ENCODE results near the gene PIGC.

PIGC gene

DNA sequence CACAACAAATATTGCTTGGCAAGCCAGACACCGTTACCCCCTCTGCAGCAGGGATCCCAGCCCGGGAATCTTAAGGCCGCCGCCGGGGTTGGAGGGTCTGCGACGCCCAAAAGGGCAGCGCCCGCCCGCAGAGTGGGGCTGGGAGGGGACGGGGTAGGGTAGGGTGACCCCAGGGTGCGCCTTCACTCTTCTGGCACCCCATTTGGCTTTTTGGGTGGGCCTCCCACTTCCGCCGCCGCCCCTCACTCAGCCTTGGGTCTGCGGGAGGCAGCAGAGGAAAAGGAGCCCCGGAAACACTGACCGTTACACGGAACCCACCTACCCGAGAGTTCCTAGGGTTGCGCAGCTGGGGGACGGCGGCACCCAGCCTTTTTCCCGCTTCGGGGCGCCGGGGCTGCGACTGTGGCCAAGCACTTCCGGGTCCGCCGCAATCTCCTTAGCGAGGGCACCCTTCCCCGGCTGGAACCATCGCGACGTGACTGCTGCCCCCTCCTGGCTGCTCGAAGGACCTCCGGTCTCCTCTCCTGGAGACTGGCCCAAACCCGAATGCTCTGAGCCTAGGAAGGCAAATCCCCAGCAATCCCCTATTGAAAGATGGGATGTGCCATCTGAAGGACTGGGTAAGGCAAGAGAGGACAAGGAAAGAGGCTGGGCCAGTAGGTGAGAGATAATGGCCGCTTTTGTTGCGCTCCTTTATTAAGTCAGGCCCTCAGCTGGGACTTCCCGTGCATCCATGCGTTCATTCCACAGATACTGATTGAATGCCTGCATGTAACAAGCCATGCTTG lies at the start of gene PIGC:
Gene PIGC (minus strand): TSS at position 404 of the 788 bp plus-strand sequence. CDS start 1,447 bp downstream, outside the sequence.
- DNase-seq, result peak; percentile 76 to 88 (median 85)

DNA sequence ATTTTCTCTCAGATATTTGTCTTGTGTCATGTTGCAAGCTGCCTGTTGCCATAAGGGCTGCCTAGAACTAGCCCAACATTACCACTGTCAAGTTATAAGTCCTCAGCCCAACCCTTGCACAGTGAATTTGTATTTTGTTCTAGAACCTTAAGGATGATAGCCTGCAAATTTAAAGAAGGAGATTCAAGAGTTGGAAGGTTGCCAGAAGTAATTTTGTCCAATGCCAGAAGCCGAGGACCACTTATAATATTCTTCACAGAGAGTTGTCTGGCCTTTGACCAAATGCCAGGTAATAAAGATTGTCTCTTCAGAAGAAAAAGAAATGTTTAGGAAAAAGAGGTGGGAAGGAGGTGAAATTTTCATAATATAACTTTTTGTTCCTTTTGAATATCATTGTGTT lies 48.6 kb upstream of the PIGC start:
- no peak for DNase-seq

DNA sequence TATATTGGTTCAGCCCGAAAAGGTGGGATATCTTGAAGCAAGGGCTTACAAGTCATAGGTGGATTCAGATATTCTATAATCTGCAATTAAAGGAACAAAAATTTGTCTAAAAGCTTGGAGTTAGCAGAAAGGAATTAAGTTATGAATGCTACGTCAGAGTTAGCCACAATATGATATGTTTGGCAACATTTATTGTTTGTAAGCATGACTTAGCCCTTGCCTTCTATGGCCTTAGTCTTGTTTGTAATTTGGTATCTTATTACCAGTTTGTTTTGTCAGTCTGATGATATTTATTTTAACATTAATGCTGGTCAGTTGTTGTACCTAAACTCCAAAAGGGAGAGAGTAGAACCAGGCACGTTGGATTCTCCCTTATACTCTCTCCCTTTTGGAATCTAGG lies 46.0 kb upstream of the PIGC start:
- no peak for DNase-seq

DNA sequence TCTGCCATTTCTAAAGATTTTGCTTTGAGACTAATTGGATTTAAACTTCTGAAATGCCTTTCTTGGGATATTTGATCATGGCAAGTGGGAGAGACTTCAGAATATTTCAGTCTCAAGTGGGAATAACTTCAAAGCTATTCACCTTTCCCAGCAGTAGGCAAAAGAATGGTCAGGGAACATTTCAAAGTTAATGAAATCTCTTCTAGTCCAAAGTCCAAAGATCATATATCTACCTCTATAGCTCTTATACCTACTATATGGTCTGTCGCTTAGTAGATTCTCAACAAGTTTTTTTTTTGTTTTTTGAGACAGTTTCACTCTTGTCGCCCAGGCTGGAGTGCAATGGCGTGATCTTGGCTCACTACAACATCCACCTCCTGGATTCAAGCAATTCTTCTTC lies 44.5 kb upstream of the PIGC start:
- DNase-seq, result no peak

DNA sequence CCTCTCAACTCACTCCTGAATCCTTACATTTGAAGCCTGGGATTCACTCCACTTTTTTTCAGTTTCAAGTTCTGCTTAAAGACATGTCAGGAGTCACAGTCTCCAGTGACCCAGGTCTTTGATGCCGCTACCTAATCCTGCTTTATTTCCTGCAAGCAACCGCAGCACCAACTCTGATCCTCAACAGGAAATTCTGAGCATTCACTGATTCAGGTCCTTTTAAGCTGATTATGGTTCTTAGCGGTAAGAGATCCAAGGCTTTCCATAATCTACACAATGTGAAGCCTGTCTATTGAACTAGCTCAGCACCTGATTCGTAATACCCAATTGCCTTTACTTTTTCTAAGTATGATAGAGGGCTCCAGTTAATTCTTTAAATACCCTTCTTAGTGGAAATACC lies 43.7 kb upstream of the PIGC start:
- DNase-seq, result no peak

DNA sequence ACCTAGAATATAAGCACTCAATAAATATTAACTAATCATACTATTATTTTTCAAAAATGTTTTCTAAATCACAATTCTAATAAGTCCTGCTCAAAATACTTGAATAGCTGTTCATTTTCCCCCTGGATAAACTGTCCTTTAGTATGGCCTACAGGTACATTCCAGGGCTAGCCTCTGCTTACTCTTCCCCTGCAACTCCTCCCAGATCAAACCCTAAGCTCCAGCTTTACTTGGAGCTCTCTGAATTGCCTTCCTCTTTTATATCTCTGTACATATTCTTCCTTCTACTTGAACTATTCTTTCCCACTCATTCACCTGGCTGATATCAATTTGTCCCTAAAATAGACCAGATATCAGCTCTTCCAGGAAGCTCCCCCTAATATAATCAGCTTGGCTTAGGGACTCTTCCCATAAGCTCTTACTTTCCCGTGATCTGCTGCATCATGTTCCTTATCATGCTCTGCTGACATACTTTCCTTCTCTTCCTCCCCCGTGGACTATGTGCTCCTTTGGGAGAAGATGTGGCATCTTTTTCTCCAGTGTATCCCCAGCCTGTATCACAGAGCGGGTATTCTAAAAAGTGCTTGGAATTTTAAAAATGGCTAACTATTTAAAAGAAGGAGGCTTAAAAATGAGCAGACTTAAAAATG lies 43.1 kb upstream of the PIGC start:
- no peak for DNase-seq

DNA sequence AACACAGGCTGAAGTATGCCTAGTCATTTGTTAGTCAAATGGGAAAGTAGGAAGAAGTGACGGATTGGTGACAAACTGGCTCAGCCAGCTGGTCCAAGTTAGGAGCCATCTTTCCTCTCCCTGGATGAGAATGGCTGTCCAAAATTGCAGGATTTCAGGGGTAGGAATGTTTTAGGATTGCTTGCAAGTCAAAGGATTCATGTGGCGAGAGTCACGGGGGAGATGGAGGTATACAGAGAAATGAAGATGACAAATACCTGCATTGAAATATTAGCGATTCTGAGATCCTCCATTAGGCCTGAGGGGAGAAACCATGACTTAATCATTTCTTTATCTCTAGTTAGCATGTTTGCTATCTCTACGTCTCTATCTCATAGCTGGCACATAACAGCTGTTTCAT lies 41.8 kb upstream of the PIGC start:
- DNase-seq, result no peak

DNA sequence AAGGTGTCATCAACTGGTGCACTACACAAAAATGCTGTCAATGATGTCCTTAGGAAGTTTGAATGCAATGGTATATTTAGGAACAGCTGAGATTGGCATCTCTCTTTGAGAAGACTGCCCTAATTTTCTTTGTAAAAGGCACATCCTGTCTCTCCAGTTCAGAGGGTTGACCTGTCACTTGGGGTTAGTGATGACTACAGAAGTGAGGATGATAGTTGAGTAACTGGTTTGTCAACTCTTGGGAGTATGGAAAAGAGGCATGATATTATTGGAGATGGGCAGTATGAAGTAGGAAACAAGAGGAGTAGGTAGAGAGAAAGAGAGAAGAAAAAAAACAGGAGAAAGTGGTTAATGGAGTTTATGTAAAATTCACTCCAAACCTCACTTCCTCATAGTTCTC lies 40.4 kb upstream of the PIGC start:
- DNase-seq, result no peak

DNA sequence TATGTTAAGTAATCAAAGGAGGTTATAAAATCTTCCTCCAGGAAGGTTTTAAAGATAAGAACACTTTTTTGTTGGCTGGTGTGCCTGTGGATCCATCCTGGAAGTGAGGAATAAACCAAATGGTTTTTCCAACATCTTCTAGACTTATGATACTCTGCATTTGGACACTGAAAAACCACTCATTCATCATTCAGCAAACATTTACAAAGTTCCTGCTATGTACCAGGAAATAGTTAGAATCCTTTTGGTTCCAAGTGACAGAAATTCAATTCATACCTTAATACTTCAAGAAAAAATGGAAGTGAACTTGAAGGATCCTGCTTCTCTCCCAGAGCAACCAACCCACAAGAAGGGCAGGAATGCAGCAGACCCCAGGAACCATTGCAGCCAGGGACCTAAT lies 39.6 kb upstream of the PIGC start:
- no peak for DNase-seq

DNA sequence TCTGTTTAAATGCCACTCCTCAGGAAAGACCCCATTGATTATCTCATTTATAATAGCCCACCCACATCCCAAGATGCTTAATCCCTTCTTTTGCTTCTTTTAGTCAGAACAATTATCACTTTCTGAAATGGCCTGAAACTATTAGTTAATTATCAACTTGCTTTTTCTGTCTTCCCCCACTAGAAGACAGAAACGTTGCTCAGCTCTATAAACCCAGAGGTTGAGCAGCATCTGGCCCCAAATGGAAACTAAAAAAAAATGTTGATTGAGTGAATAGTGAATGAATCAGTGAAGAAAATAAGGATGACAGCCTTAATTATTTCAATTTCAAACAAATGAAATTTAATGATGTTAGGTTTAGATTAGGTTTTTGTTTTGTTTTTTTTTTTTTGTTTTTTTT lies 38.2 kb upstream of the PIGC start:
- no peak for DNase-seq

DNA sequence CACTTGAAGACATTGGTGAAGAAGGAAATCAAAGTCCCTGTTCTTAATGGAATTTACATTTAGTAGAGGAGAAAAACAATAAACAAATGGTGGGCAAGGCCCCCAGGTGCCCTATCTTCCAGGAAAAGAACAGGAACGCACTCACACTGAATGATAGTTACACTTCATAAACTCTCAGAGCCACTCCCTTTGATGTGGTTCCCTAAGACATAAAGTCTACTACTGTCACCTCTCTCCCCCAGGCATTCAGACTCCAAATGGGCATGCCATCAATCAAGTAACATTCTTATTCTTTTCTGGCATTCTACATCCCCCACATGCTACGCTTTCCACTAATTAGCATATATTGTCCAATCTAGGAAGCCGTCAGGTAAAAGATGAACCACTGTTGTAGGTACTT lies 36.6 kb upstream of the PIGC start:
- no peak for DNase-seq

DNA sequence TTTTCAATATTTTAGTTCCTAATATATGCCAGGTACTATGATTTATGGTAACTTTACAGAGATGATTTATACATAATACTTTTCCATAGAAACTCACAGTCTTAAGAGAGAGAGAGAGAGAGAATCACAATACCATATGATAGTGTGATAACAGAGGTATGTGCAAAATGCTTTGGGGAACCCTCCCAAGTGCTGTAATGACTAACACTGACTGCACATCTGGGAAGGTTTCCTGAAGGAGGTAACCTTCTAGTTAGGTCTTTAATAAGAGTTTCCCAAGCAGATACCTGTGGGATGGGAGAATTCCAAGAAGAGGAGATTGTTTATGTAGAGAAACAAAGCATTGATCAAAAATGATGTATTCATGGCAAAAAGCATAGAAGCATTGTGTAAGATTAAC lies 34.6 kb upstream of the PIGC start:
- DNase-seq, result no peak

DNA sequence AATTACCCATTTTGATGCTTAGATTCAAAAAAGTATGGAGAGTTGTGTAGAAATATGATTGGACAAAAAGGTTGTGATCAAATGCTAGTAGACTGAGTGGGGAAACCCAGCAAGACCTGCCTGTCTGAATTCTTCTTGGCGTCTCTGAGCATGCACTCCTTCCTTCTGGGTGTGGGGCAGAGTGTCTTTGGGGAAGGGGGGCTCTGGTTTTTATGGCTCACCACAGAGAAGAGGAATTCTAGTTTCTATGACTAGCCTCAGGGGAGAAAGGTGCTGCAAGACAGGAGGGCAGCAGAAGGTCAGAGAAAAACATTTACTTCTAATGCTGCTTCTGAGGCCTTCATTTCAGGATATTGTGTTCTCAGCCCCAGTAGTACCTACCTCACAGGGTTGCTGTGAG lies 33.9 kb upstream of the PIGC start:
- no peak for DNase-seq

DNA sequence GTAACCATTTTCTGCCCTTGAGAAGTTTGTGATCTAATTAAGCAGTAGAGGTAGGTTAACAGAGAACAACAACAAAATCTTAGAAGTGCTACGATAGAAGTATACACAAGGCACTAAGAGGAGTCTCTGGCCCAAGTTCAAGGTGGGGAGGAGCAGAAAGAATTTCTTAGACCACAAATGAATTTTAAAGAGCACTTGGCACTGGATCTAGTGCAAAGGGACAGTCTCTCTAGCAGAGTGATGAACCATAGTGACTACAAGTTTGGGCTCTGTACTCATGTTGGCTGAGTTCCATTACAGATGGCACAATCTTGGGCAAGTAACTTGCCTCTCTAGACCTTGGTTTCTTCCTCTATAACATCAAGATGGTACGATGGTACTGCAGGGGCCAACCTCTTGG lies 33.3 kb upstream of the PIGC start:
- DNase-seq, result no peak

DNA sequence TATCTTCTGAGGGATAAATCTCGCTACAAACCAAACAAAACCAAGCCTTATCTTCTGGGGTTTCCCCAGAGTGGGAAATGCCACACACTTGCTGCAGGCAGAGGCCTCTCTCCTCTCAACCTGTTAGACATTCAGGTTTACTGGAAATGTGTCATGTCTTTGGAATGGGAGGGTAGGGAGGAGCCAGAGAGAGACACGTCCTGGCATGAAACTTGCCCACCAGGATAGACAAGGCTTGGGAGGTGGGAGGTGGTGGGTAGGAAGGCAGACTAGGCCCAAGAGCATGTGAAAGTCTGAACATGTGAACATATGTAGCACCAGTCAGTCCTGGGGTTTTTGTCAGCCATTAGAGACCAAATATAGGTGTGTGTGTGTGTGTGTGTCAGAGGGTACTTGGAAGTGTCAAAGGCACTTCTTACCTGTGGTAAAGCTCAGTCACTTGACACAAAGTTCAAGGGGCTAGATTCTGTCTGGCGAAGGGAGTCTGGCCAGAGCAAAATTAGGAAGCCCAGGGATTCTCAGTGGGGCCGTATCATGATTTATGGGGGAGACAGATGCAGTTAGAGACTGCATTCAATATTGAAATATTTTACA lies 32.4 kb upstream of the PIGC start:
- DNase-seq, result no peak

DNA sequence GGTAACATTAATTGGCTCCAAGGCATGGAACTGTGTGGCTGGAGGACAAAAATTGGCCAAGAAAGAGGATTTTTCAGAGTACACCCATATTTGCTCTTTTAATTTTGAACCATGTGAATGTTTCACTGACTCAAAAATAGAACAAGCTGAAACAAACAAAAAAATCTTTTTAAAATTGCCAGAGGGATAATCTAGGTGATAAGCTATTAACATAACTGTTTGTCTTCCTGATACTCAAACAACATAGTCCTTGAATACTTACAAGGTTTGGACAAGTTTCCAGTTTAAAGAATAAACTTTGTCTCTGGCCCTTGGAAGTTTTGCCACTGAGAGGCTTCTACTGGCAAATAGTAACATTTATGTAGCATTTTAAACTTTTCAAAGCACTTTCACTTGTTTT lies 30.0 kb upstream of the PIGC start:
- DNase-seq, result no peak

DNA sequence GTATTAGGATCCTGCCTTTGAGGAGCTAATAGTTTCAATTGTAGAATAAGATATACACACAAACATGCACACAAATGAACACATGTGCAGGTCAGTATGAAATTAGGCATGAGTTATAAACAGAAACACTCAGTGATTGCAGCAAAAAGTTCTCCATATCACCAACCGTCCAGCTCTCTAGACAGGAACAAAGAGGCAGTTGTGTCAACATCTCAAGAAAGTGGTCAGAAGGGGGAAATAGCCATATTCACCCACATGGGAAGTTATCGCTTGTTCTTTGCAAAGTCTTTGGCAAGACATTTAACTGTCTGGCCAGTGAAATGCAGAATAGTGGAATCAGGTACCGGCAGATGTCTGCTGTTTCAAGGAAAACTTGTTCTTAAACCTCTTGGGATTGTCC lies 29.4 kb upstream of the PIGC start:
- DNase-seq, result no peak

DNA sequence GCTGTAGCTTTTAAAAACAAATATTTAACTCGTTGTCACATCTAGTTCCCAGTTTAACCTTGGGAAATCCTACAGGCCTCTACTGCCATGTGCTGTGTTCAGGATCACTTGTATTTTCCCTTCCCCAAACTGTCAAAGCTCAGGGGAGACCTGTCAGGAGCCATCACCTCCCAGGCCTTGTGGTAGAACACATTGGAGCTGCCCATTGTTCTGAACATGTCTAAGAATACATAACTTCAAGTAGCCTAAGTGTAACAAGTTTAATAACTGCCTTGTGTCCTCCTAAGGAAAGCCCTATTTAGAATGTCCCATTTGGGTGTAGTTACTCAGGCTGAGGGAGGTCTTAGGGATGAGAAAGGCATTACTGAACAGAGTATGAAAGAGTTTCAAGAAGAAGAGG lies 28.6 kb upstream of the PIGC start:
- DNase-seq, result no peak

DNA sequence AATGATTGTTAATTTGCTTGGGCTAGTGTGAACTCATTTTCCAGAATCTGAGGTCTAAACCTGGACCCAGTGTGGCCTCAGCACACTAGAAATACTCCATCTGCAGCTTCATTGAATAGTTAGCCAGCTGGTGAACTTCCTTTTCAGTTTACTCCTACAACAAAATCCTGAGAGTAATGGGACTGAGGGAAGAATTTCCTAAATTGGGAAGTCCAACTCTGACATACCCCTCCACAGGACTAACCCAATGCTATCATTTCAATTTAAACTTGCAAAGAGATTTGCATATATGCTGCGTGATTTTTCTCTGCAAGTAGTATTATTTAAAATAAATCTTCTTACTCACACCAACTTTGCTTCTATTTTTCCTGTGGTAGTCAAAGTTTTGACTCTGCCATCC lies 27.8 kb upstream of the PIGC start:
- no peak for DNase-seq

DNA sequence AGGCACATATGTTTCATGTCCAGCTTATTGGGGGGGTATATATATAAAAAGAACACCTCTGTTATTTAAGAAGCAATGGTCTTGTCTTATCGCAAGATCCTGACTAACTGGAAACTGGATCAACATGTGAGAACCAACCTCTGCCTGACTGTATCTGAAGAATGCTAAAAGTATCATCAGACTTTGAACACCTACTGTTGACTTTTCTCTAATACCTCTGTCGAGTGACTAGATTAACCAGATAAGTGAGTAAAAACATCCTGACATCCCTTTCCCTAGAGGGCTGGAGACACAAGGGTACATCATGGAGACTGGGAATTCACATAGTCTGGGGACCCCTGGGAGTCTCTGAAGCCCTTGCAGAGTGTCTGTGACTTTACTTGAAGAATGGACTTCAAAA lies 26.3 kb upstream of the PIGC start:
- DNase-seq, result no peak

DNA sequence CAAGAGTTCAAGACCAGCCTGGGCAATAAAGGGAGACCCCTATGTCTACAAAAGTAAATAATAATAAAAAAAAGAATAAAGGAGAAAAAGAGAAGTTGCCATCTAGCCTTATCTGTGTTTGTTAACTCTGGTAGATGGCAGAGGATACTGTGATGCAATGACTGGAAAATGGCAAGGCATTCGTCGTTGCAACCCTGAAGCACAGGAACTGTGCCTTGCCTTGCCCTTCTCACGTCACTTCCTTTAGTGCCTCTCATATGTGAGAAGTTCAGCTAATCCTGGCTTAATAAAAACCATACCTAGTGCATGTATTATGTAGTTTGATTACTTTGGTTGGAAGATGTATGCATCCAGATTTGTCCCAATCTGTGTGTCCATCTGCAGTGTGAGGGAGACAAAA lies 25.8 kb upstream of the PIGC start:
- DNase-seq, result no peak

DNA sequence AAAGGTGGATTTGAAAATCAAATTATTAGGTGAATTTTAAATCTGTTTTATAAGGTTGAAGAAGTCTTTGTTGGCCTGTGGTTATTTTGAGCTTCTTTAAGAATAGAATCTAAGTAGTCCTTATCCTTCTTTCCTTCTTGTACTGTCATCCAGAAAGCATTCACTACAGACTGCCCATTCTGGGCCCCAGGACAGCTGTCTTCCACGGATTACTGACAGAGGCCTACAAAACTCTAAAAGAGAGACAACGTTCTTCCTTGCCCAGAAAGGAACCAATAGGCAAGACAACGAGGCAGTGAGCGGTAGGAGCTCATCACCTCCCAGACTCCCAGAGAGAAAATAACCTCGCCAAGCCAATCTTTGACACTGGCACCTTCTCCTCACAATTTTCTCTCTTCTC lies 24.4 kb upstream of the PIGC start:
- no peak for DNase-seq

DNA sequence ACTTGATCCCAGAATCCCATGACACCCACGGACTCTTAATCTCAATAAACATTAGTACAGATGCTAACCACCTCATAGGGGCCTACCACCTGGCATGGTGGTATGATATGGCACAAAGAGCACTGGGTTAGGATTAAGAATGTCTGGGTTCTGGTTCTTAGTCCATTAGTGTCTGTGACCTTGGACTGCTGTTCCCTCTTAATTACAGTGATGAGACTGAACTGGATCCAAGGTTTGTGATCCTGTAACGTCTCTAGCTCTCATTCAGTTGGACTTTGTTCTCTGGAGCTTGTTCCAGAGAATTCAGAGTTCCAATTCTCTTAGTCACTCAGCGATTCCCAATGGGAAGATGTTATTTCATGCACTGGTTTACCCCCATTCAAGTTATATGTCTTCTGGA lies 23.6 kb upstream of the PIGC start:
- no peak for DNase-seq

DNA sequence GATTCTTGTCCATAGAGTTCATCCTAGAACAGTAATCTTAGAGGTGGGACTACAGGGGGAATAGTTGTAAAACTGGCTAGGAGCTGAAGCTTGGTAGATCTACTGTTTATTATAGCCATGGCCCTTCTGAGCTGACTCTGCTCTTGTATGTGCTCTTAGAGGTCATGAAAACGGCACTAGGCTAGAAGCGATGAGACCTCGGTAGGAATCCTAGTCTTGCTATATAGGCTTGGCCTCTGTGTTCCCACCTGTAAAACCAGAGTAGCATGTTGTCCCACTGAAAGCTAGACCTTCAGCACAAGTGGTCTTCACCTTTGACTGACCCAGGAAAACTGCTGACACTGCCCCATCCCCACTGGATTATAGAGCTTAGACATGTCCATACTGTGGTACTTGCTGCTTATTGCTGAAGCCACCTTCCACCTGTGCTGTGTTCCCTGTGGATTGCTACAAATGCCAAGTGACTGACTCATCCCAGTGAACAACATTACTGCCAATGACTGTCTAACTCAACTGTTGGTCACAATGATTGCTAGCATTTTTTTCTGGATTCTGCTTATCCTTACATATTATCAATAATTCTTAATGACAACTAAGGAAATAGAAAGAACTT lies 23.0 kb upstream of the PIGC start:
- DNase-seq, result no peak

Data from stimulated activated naive CD4-positive, alpha-beta T cell (primary cell).